Activated CD4-positive, CD25-positive, alpha-beta regulatory T cell treated with anti-CD3 and anti-CD28 coated beads, Interleukin-2, amount 50 U/mL, for 16 hours (primary cell): ENCODE data around the gene EHBP1.

ENCODE experiments used
- DNase-seq: peaks from one replicate; pipeline ENCODE4 v3.0.0-alpha.2; 2020; ENCODE audit warnings: low read depth, low spot score

The EHBP1 gene

GRCh38 chr2:63051042-63051794 lies 345.7 kb downstream of the EHBP1 start:
- DNase-seq: no peak

GRCh38 chr2:63051795-63052333 lies 346.4 kb downstream of the EHBP1 start:
- DNase-seq: no peak

- DNase-seq: no peak
These were observed 347.0 kb downstream of the EHBP1 start for GRCh38 chr2:63052411-63053080.

GRCh38 chr2:63053081-63053888 lies 347.8 kb downstream of the EHBP1 start:
- no peak for DNase-seq

GRCh38 chr2:63053889-63054602 lies 348.5 kb downstream of the EHBP1 start:
- no peak for DNase-seq

GRCh38 chr2:63054841-63055225 lies 349.3 kb downstream of the EHBP1 start:
- no peak for DNase-seq

GRCh38 chr2:63055226-63056106 lies 350.0 kb downstream of the EHBP1 start:
- no peak for DNase-seq

DNA sequence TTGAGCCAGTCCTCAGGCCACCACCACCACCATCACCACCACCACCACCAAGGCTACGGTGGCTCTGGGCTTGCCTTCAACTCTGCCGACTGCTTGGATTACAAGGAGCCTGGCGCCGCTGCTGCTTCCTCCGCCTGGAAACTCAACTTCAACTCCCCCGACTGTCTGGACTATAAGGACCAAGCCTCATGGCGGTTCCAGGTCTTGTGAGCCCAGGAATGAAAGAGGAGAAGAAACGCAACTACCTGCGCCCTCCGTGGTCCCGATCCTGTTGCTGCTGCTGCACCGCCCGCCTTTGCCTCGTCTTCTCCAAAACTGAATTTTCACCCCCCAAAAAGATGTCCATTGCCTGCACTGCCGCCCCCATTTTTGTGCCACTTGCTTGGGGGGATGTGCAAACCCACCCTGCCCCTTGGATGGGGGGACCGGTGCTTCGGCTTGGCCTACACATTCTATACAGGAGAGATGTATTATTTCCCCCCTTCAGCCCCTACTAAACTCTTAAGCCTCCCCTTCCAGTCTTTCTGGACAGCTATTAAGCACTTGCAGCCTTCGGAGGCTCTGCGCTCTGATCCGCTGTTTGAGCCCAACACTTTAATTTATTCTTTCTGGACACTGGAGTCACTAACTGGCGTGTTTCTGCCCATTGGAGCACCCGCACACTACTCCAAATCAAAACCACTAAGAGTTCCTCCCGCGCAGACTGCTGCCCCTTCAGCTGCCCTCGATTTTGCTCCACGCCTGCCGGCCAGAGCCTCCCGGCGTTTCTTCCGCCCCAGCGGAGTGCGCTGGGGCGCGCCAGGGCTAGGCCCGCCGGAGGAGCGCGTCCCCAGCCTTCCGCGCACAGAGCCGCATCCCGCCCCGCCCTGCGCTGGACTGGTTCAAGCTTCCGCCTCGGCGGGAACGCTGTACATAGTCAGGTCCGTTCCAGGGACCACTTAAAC lies 350.9 kb downstream of the EHBP1 start:
- DNase-seq: no peak

DNA sequence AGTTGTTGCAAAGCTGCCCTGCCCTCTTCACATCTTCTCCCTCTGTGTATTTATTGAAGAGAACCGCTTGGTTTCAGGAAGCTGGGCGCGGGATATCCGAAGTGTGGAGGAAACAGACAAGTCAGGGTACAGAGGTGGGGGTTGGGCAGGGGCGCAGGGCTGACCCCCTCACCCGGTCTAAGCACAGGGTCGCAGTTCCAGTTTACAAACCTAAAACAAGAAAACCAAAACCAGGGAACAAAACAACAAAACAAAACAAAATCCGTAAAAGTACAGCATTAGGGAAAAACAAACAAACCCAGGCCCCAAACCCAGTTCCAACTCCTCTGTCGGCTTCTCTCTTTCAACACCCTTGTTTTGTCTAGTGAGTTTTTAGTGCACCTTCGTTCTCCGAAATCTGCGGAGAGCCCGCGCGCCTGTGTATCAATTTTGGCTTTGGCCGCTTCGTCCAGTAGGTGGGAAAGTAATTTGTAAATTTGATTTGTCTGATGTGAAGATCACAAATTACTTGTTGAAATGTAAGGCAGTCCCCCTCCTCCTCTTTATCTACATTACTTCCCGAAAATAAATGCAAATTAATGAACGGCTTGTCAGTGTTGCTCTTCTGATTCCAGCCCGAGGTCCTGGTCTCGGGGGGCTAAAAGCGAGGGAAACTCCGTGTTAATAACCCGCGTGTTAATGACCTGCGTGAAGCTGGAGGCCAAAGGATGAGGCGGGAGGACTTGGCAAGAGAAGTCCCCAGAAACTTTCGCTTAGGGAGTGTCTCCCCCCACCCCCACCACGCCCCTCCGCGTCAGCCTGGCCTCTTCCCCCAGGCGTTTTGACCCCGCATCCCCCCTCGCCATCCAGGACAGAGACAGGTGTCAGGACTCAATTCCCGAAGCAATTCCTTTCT lies 352.0 kb downstream of the EHBP1 start:
- DNase-seq: no peak

GRCh38 chr2:63058144-63058920 lies 352.8 kb downstream of the EHBP1 start:
- no peak for DNase-seq

DNA sequence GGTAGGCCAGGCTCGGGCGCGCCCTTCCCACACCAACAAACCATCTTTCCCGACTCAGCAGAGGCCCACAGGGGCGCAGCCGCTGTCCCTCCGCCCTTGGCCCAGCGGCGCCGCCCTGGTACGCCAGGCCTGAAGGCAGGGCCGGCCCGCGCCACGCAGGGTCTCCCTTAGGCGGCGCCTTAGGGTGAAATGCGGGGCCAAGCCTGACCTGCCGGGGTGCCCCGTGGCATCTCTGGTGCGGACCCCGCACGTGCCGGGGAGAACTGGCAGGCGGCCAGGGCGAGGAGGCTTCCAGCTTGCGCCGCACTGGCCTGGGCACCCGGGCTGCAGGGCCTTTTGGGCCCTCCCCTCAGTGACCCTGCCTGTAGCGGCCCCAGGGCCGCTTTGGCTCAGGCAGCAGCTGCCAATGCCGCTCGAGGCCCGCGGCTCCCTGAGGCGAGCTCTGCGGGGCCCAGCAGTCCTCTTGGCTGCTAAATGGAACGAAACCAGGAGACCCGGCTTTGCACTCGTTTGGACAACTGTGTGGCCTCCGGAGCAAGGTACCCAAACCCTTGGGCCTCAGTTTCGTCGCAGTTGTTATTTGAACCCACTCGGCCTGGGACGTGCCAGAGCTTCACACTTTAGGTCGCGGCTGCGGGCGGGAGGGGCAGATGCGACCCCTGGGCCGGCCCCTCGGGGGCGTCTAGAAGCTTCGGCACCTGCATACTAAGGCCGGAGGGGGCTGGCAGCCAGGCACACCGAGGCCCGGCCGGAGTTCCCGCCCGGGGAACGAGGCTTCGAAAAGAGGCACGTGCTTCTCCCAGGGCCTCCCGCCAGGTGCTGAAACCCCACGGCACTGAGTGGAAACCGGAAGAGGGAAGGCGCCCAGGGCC lies 353.6 kb downstream of the EHBP1 start:
- no peak for DNase-seq

DNA sequence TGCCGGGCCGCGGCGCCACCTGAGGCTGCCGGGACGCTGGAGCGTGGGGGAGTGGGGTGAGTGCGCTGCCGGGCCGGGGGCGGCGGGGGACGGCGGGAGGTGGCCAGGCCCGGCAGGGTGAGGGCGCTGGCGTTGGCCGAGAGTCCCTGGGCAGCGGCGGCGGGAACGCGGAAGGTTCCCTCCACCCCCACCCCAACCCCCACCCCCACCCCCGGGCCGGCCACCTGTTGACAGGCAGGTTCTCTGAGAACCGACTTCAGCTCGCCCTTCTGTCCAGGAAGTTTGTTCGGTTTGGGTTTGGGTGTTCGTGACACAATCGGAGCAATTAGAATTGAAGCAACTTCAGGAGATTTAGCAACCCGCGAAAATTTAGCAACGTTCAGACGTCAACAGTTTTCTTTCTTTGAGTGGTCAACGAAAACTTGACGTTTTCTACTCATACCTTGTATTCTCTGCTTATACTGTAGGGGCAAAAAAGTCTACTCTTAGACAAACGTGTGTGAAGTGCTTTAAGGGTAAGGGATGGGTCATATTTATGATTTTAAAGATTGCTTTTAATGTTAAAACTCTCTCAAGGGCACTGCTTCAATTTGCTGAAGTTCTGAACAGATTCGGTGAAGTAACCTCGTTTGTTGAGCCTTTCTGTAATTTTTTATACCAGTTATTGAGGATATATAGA lies 354.4 kb downstream of the EHBP1 start:
- DNase-seq: no peak

DNA sequence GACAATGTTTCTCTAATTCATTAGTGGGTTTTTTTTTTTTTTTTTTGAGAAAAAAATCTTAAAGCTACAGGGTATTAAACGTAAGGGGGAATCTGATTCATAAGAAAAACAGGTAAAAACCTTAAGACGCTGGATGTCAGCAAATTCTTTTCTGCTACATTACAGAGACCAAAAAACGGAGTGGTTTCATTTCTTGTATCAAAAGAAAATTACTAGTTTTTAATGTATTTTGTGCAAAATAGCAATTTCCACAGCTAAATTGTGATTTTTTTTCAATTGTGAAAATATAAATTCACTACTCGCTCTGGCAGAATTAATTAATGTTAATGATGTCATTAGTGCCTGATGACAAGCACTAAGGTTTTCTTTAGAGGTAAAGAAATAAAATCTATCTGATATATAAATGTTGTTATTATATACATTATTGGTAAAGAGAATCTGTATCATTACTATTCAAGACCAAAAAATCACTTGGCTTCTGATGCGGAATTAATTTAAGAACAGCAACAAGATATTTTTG lies 355.0 kb downstream of the EHBP1 start:
- no peak for DNase-seq

DNA sequence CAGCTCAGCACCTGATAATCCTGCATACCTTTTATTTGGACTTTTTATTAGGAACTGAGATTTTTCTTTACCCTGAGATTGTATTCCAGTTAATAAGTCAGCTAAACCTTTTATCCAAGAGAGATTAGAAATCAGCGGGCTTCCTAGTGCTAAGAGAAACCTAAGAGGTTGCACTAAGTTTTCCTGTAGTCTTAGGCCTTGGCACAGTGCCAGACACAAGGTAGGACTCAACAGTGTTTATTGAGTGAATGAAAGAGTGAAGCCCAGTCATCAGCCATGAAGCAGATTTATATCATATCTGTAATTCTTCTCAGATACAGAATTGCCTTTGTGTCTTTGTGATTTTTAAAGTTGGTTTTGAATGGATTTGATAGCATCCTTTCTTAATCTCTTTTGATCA lies 358.7 kb downstream of the EHBP1 start:
- no peak for DNase-seq

GRCh38 chr2:63064661-63065060 lies 359.1 kb downstream of the EHBP1 start:
- DNase-seq: no peak

- DNase-seq: no peak
These were observed 360.8 kb downstream of the EHBP1 start for GRCh38 chr2:63066265-63066664.
